Neural cell (in vitro differentiated cells): ENCODE results near the gene F13A1. TPM values are rescaled to one million over a fixed set of nuclear protein-coding genes. Genes with fewer than 3 reads are reported as not detected.

Experiments used
- H2AFZ ChIP-seq: fragments of 200-600, 300-800 bp; sonication (generic), shearing (Covaris generic); 2 replicates; pipeline ENCODE4 v1.6.0; 2014; ENCODE audit warnings: low read depth, mild to moderate bottlenecking, antibody characterized with exemption, low read length, moderate library complexity
- H3F3A ChIP-seq: fragments of 200-600 bp; shearing (Covaris generic); 2 replicates; pipeline ENCODE4 v1.6.1; 2016; ENCODE audit warnings: mild to moderate bottlenecking, moderate library complexity, mixed read lengths, antibody characterized with exemption, low read length; ENCODE audit not compliant: insufficient read depth, poor library complexity, severe bottlenecking
- H3K27ac ChIP-seq: fragments of 200-600, 300-800 bp; sonication (generic), shearing (Covaris generic); 2 replicates; pipeline ENCODE4 v1.5.1; 2014; ENCODE audit warnings: mild to moderate bottlenecking, low read length, moderate library complexity
- H3K27me3 ChIP-seq: fragments of 300-800, 200-600 bp; sonication (generic), shearing (Covaris generic); 2 replicates; pipeline ENCODE4 v1.6.0; 2014; ENCODE audit warnings: mild to moderate bottlenecking, low read depth, low read length, moderate library complexity; ENCODE audit not compliant: insufficient read depth
- H3K36me3 ChIP-seq: fragments of 300-800, 200-600 bp; sonication (generic), shearing (Covaris generic); 2 replicates; pipeline ENCODE4 v1.5.1; 2014; ENCODE audit warnings: mild to moderate bottlenecking, antibody characterized with exemption, low read length, moderate library complexity; ENCODE audit not compliant: insufficient read depth
- H3K4me2 ChIP-seq: fragments of 300-800, 200-600 bp; sonication (generic), shearing (Covaris generic); 2 replicates; pipeline ENCODE4 v1.6.0; 2014; ENCODE audit warnings: mild to moderate bottlenecking, low read length
- H3K4me3 ChIP-seq: fragments of 300-800, 200-600 bp; sonication (generic), shearing (Covaris generic); 2 replicates; pipeline ENCODE4 v1.5.1; 2014; ENCODE audit warnings: mild to moderate bottlenecking, low read length, moderate library complexity
- H3K79me2 ChIP-seq: fragments of 200-600 bp; shearing (Covaris generic); replicated peaks from 2 replicates; pipeline ENCODE4 v1.6.0; 2014; ENCODE audit warnings: mild to moderate bottlenecking, low read length, moderate library complexity; ENCODE audit not compliant: insufficient read depth
- H3K9ac ChIP-seq: fragments of 300-800, 200-600 bp; sonication (generic), shearing (Covaris generic); 2 replicates; pipeline ENCODE4 v1.6.1; 2016; ENCODE audit warnings: mild to moderate bottlenecking, low read length, mixed read lengths
- H3K9me2 ChIP-seq: fragments of 200-600 bp; shearing (Covaris generic); 2 replicates; pipeline ENCODE4 v1.6.1; 2016; ENCODE audit warnings: mild to moderate bottlenecking, low read length, mixed read lengths; ENCODE audit not compliant: insufficient read depth
- H3K9me3 ChIP-seq: fragments of 200-600, 300-800 bp; sonication (generic), shearing (Covaris generic); 2 replicates; pipeline ENCODE4 v1.6.1; 2016; ENCODE audit warnings: mild to moderate bottlenecking, mixed run types, low read length, moderate library complexity, mixed read lengths
- H4K20me1 ChIP-seq: fragments of 200-600 bp; shearing (Covaris generic); 2 replicates; pipeline ENCODE4 v1.6.1; 2016; ENCODE audit warnings: mild to moderate bottlenecking, mixed run types; ENCODE audit not compliant: insufficient read depth
- EP300 ChIP-seq: fragments of 450-650 bp; conservative IDR thresholded peaks from 2 replicates; pipeline ENCODE4 v1.6.1; 2014; ENCODE audit warnings: antibody characterized with exemption, mild to moderate bottlenecking, moderate library complexity; ENCODE audit not compliant: poor library complexity, severe bottlenecking
- EZH2 ChIP-seq: fragments of 200-600, 300-800 bp; shearing (Covaris generic), sonication (generic); IDR thresholded peaks from 2 replicates; pipeline ENCODE4 v1.6.1; 2014; ENCODE audit warnings: antibody characterized with exemption, low read length, borderline replicate concordance, mild to moderate bottlenecking; ENCODE audit not compliant: insufficient read depth, poor library complexity, severe bottlenecking
- MXI1 ChIP-seq: fragments of 450-650 bp; conservative IDR thresholded peaks from 2 replicates; pipeline ENCODE4 v1.6.1; 2014; ENCODE audit warnings: antibody characterized with exemption, mild to moderate bottlenecking; ENCODE audit not compliant: poor library complexity, severe bottlenecking
- POLR2AphosphoS5 ChIP-seq: IDR thresholded peaks from 2 replicates; pipeline ENCODE4 v1.6.1; 2012
- RAD21 ChIP-seq: fragments of 450-650 bp; conservative IDR thresholded peaks from 2 replicates; pipeline ENCODE4 v1.6.1; 2014; ENCODE audit warnings: antibody characterized with exemption, mild to moderate bottlenecking, moderate library complexity
- SMC3 ChIP-seq: fragments of 450-650 bp; conservative IDR thresholded peaks from 2 replicates; pipeline ENCODE4 v1.6.1; 2014; ENCODE audit warnings: antibody characterized with exemption, mild to moderate bottlenecking, moderate library complexity; ENCODE audit not compliant: poor library complexity
- TAF1 ChIP-seq: IDR thresholded peaks from 2 replicates; pipeline ENCODE4 v1.6.1; 2012; ENCODE audit warnings: low read depth
- polyA plus RNA-seq: library from polyadenylated mRNA; depleted of rRNA; stranded (reverse); fragments of >200 nt; gene quantifications from 2 replicates; pipeline ENCODE4 v1.2.3, GENCODE V29; 2014
- TF ChIP-seq, protein P1 (sequence below): fragments of 450-650 bp; IDR thresholded peaks from 2 replicates; pipeline ENCODE4 v1.5.1; 2014; ENCODE audit warnings: antibody characterized with exemption, mild to moderate bottlenecking, moderate library complexity; ENCODE audit not compliant: poor library complexity, severe bottlenecking
- TF ChIP-seq, protein P2 (sequence below): IDR thresholded peaks from 2 replicates; pipeline ENCODE4 v1.6.1; 2012; ENCODE audit warnings: borderline replicate concordance

Gene F13A1
- polyA plus RNA-seq, 1 donor from 2014 or later, result not detected

- Histone ChIP-seq H3K4me2 (no peak overlapping the region), H3K4me3 (no peak overlapping the region), H3K9ac (no peak overlapping the region), H3F3A (no peaks in the 10 kb centered on the region), H3K9me2 (no peaks in the 10 kb centered on the region), H3K27ac (no peak overlapping the region), H3K79me2 (no peaks in the 10 kb centered on the region), H4K20me1 (no peaks in the 10 kb centered on the region), H3K9me3 (no peaks in the 10 kb centered on the region), H3K36me3 (no peaks in the 10 kb centered on the region), H3K27me3 (no peaks in the 10 kb centered on the region), H2AFZ (no peak overlapping the region)
- TF ChIP-seq, protein P1, sequence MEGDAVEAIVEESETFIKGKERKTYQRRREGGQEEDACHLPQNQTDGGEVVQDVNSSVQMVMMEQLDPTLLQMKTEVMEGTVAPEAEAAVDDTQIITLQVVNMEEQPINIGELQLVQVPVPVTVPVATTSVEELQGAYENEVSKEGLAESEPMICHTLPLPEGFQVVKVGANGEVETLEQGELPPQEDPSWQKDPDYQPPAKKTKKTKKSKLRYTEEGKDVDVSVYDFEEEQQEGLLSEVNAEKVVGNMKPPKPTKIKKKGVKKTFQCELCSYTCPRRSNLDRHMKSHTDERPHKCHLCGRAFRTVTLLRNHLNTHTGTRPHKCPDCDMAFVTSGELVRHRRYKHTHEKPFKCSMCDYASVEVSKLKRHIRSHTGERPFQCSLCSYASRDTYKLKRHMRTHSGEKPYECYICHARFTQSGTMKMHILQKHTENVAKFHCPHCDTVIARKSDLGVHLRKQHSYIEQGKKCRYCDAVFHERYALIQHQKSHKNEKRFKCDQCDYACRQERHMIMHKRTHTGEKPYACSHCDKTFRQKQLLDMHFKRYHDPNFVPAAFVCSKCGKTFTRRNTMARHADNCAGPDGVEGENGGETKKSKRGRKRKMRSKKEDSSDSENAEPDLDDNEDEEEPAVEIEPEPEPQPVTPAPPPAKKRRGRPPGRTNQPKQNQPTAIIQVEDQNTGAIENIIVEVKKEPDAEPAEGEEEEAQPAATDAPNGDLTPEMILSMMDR, result no peak
- TF ChIP-seq, protein P2, sequence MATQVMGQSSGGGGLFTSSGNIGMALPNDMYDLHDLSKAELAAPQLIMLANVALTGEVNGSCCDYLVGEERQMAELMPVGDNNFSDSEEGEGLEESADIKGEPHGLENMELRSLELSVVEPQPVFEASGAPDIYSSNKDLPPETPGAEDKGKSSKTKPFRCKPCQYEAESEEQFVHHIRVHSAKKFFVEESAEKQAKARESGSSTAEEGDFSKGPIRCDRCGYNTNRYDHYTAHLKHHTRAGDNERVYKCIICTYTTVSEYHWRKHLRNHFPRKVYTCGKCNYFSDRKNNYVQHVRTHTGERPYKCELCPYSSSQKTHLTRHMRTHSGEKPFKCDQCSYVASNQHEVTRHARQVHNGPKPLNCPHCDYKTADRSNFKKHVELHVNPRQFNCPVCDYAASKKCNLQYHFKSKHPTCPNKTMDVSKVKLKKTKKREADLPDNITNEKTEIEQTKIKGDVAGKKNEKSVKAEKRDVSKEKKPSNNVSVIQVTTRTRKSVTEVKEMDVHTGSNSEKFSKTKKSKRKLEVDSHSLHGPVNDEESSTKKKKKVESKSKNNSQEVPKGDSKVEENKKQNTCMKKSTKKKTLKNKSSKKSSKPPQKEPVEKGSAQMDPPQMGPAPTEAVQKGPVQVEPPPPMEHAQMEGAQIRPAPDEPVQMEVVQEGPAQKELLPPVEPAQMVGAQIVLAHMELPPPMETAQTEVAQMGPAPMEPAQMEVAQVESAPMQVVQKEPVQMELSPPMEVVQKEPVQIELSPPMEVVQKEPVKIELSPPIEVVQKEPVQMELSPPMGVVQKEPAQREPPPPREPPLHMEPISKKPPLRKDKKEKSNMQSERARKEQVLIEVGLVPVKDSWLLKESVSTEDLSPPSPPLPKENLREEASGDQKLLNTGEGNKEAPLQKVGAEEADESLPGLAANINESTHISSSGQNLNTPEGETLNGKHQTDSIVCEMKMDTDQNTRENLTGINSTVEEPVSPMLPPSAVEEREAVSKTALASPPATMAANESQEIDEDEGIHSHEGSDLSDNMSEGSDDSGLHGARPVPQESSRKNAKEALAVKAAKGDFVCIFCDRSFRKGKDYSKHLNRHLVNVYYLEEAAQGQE, result no peak
- no peak for TF ChIP-seq TAF1
Observed at GRCh38 chr6:6368040-6368683, 47.7 kb upstream of the F13A1 start.

- Histone ChIP-seq H3K9ac (no peak overlapping the region), H4K20me1 (no peaks in the 10 kb centered on the region), H3K9me3 (no peaks in the 10 kb centered on the region), H3K79me2 (no peaks in the 10 kb centered on the region), H3K4me3 (no peak overlapping the region), H3K36me3 (no peaks in the 10 kb centered on the region), H3K27me3 (no peaks in the 10 kb centered on the region), H3F3A (no peaks in the 10 kb centered on the region), H3K4me2 (no peak overlapping the region), H3K27ac (no peak overlapping the region), H3K9me2 (no peaks in the 10 kb centered on the region), H2AFZ (no peak overlapping the region)
- TF ChIP-seq MXI1, result no peak
- TF ChIP-seq, protein P2, result no peak
- TF ChIP-seq EZH2, result no peak
- no peak for TF ChIP-seq SMC3
- TF ChIP-seq EP300, result no peak
- TF ChIP-seq POLR2AphosphoS5, result no peak
- TF ChIP-seq RAD21, result no peak
- TF ChIP-seq, protein P1, result no peak
- TF ChIP-seq TAF1, result no peak
Observed at GRCh38 chr6:6366803-6367202, 46.3 kb upstream of the F13A1 start.
